Esophagus squamous epithelium (tissue), 4 donors: ENCODE results near the gene DLGAP4.

ENCODE experiments used
- POLR2A ChIP-seq, 4 donors: fragments of 450-650 bp; IDR thresholded peaks; one replicate each; pipeline ENCODE4 v1.6.1; 2017; ENCODE audit warnings: antibody characterized with exemption in 4 of 4, mild to moderate bottlenecking in 4 of 4, moderate library complexity in 3 of 4
- TF ChIP-seq, protein P1 (sequence below), 6 experiments: fragments of 450-650 bp in 4 of 6; fragments of 200-600 bp in 2 of 6; sonication (generic) in 2 of 6; IDR thresholded peaks; one replicate each; pipeline ENCODE4 v1.5.1; 2016 to 2019; ENCODE audit warnings: antibody characterized with exemption in 6 of 6, mild to moderate bottlenecking in 4 of 6, moderate library complexity in 4 of 6

DNA sequence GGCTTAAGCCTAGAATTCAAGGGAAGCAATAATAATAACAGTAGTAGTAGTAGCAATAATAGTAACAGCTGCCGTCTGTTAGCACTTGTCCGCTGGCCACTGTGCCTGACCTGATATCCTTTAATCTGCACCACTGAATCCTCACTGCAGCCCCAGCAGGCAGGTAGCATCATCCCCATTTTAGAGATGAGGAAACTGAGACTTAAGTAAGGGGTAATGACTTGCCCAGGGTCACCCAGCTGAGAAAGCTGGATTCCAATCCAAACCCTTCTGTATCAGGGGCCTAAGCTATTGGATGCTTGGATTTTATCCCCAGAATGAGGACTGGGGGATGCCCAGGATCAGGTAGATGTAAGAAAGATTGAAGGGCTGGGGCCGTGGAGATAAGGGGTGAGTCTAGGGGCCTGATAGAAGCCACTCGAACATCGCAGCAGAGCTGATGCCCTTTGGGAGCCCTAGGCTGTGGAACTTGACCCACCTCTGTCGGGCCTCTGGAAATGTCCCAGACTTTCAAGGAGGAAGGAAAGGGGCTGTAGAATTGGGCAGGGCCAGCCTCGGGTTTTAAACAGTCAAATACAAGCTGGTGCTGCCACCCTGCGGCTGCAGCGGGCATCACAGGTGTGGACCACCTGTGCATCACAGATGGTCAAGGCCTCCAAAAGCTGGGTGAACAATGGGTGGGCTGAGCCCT, 133.0 kb downstream of the DLGAP4 start:
- TF ChIP-seq, protein P1, sequence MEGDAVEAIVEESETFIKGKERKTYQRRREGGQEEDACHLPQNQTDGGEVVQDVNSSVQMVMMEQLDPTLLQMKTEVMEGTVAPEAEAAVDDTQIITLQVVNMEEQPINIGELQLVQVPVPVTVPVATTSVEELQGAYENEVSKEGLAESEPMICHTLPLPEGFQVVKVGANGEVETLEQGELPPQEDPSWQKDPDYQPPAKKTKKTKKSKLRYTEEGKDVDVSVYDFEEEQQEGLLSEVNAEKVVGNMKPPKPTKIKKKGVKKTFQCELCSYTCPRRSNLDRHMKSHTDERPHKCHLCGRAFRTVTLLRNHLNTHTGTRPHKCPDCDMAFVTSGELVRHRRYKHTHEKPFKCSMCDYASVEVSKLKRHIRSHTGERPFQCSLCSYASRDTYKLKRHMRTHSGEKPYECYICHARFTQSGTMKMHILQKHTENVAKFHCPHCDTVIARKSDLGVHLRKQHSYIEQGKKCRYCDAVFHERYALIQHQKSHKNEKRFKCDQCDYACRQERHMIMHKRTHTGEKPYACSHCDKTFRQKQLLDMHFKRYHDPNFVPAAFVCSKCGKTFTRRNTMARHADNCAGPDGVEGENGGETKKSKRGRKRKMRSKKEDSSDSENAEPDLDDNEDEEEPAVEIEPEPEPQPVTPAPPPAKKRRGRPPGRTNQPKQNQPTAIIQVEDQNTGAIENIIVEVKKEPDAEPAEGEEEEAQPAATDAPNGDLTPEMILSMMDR (IDR thresholded peaks at IDR 0.05) = peak; percentile 51 to 93 (median 87)
- no peak for TF ChIP-seq POLR2A (IDR thresholded peaks at IDR 0.05)
